Left hindlimb (tissue), 1 donor: ENCODE data around the gene NSD1.
"Not testable (repeated sequence)": the region's sequence is repeated elsewhere in the genome, so short reads cannot be mapped to it uniquely, and the experiment has no call there.

Experiments used
- DNase-seq: peaks from one replicate; pipeline ENCODE4 v3.0.0-alpha.2; 2018

The NSD1 gene

DNA sequence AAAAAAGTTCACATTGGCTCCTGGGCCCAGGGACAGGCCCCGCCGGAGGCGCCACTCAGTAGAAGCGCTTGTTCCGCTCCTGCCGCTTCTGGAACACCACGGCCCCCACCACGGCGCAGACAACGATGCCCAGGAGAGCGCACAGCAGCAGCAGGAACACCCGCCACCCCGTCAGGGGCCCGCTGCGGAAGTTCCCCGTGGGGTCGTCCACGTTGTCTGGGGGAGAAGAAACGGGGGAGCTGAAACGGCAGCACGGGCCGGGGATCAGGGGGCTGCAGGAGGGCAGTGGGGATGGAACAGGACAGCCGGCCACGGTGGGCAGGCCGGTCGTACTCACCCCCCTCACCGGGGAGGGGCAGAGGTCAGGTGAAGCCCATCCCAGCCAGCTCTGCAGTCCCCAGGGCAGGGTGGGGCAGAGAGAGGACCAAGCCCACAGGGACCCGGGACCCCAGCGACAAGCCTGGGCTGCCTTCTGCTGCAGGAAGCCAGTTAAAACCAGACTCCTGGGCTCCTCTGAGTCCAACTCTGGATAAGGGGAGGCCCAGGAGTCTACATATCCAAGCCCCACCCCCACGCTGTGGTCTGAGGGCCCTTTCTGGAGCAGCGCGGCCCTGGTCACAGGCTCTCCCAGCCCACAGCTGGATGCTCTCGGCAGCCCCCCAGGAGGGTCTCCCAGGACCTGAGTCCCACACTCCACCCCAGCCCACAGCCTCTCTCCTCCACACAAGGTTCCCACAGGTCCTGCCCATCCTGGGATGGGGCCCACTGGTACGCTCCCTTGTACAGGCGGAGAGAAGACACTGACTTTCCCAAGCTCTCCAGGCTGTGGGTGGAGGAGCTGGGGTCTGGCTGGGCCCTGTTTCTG, 198.7 kb downstream of the NSD1 start:
- no peak for DNase-seq

DNA sequence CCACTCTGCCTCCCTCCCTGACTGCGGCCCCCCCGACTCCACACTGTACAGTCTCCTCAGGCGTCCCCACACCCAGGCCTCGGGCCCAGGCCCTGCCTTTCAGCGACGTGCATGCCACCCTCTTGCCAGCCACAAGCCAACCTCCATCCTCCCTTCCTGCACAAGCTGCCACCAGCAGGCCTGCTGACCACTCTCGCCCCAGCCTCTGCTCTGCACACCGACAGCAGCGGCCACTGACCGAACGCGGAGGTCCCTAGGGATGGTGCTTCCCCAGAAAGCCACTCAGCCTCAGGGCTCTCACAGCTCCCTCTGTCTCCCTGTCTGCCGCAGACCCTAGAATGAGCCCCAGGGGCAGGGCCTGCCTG, 199.3 kb downstream of the NSD1 start:
- no peak for DNase-seq

DNA sequence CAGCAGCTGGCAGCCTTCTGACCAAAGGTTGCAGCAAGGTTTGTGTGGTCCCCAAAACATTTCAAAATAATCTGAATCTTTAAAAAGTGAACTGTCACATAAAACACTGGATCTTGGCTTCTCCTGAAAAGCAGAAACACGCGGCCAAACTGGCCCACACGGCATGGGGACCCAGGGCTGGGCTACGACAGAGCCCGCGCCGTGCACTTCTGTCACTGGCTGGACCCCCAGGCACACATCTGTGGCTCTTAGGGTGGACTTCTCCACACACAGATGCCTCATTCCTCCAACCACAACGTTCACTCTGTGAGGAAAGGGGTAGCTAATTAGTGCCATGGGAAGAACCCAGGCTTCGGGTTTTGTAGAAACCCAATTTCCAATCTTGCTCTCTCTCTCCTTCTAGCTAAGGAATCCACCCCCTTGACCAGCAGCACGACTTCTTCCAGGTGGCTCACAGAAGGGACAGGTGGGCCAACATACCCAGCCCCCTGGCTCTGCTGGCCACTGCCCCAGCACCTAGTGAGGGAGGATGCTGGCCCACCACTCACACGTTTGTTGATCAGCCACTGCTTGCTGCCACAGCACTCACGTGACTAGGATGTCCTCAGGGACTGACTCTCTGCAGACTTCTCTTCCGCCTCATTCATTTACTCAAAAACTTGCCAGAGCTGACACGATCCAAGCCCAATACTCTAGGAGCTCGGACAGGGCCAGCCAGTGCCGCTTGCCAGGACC, 200.0 kb downstream of the NSD1 start:
- no peak for DNase-seq

DNA sequence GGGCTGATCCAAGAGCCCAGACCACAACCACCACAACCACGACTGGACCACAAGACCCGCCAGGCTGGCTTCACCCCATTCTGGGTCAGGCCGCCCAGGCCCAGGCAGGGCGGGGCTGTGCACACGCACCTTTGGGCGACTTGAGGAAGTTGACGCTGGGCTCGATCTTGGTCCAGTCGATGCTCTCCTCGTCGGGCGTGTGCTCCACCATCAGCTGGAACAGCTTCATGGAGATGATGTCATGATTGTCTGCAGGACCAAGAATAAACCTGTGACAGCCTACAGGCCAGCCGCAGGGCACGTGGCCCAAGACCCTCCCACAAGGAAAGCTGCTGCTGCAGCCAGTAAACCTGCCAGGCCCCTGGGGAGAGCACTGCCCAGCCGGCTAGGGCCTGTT, 200.6 kb downstream of the NSD1 start:
- no peak for DNase-seq

DNA sequence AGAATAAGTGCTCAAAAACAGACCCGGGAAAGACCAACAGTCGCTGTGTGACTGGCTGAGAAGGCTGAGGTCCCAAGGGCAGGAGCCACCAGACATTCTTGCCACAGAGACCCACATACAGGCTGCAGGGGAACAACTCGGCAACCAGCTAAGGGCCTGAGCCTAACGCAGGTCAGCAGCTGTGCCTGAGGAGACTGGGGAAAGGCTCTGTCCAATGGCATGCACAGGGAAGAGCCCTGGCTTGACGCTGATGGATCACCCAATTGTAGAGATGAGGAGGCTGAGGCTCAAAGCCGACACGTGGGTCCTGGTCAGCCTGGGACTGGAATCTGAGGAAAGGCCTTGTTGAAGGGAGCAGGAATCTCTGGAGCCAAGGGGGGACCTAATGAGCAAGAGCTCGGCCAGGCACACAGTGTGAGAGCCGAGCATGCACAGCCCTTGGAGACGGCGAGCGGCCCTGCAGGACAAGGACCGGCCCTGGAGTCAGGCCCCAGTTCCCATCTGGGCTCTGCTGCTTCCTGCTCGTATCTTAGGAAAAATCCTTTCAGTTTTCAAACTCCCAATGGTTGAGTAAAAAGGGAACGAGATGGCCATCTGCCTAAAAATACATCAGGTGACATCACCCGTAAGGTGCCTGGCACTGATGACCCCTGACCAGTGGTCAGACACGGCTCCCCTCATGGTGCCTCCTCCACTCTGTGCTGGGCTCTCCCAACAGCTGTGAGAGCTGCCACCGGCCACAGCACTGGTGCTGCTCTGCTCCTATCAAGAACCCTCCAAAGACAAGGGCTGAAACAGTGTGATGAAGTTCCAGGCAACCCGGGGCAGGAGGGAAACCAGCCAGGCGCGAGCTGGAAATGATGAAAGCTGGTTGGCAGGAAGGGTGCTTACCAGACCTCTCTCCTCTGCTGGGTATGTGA, 201.5 kb downstream of the NSD1 start:
- DNase-seq: no peak

DNA sequence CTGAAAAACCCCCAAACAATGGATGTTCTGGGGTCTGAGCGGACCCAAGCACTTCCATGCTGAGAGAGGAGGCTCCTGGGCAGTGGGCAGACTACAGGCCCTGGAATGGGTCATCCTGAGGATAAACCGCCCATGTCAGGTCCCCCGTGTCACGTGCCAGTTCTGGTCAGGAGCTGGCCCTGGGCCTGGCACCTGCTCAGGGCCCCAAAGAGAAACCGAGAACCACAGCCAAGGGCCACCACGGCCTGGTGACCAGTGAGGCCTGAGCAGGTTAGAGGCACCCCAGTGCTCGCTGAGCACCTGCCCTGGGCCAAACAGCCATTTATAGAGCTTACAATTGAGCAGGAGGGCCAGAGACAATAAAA, 202.1 kb downstream of the NSD1 start:
- no peak for DNase-seq

DNA sequence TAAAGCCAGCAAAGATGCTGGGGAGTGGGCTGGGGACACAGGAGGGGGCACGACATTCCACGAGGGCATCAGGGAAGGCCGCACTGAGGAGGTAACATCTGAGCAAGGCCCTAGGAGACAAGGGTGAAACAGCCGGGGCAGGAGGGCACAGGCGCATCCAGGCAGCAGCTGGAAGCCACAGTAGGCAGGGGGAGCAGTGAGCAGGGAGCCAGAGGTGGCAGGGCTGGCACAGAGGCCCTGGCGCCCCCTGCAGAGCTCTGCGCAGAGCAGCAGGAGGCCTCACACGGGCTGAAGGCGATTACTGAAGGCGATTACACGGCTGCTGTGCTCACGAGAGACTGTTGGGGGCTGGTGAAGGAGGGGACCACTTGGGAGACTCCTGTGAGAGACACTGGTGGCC, 202.5 kb downstream of the NSD1 start:
- no peak for DNase-seq

DNA sequence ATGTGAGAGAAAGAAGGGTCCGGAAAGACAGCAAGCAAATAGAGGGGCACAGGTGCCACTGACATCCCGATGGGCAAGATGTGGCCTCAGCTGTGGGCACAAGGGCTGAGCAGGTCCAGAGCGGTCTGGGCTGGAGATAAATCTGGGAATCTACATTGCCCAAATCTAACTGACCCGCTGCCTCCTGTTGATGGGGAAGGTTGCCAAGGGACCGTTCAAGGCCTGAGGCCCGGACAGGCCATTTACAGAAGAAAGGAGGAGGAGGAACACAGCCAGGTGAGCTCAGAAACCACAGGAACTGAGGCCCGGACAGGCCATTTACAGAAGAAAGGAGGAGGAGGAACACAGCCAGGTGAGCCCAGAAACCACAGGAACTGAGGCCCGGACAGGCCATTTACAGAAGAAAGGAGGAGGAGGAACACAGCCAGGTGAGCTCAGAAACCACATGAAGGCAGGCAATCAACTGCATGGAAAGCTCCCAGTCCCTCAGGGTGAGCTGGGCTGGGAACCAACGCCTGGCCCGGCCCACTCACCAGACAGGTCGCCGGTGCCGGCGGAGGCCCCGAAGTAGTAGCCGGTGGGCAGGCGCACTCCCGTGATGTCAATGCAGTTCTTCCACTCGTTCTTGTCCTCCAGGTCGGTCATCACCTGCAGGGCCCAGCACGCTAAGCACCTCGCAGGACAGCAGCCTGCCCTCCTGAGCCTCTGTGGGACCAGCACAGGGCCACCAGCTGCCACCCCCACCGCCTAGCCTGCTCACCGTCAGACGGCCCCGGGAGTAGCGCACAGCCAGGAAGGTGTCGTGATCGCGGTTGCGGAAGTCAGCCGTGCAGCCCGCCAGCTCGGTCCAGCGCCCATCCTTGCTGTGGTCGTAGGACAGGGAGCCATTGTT, 203.3 kb downstream of the NSD1 start:
- DNase-seq: no peak

DNA sequence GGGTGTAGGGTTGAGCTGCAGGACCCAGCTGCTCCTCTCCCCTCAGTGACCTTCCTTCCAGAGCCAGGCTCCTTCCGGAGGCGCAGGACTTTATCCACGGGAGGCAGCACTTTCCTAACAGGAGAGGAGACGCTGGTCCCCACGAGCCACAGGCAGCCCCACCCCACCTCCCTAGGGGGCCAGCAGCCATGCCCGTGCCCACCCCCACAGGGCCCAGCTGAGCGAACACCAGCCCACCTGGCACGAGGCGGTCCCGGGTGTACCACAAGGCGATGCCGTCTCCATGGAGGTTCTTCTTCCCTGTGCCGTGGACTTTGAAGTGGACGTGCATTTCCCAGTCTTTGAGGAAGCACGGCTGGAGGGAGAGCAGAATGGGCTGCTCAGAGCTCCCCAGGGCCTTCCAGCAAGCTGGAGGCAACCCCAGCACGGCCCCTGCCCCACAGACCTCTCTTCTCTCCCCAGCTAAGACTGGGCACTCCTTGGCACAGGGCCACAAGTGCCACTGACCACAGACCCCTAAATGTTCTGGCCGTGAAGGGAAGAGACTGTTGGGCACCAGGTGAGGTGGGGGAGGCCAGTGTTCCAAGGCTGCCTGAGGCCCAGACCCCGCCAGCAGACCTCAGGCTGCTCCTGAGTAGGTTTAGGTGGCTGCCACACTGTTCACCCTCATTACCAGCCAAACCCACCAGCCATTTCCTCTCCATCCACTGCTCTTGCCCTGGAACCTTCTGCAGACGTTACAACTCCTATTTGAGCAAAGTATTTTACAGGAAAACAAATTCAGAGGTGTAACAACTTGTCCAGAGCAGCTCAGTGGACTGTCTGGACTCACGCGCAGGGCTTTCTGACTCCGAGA, 204.9 kb downstream of the NSD1 start:
- no peak for DNase-seq

DNA sequence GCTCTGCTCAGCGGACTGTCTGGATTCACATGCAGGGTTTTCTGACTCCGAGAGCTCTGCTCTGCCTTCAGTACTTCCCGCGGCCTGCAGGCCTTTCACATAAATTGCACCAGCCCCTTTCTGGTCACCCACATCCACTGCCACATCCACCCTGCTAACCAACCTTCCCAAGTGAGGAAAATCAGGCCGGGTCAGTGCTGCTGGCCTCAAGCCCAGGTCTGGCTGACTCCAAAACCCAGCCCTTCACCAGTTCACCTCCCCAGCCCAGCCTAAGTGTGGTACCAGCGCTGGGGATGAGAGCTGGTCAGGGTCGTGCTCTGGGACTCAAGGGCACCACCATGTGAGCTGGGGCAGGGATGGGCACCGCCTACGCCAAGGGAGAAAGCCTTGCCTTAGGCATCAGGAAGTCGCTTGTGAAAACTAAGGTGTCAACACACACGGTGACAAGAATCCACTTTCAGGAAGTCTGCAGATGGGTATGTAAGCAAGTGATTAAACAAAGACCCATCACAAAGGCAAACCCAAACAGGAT, 205.6 kb downstream of the NSD1 start:
- DNase-seq: no peak

DNA sequence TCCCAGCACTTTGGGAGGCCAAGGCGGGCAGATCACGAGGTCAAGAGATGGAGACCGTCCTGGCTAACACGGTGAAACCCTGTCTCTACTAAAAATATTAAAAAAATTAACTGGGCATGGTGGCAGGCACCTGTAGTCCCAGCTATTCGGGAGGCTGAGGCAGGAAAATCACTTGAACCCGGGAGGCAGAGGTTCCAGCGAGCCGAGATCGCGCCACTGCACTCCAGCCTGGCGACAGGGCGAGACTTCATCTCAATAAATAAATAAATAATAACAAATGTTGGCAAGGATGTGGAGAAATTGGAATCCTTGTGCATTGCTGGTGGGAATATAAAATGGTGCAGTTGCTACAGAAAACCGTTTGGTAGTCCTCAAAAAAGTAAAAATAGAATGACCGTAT, 209.4 kb downstream of the NSD1 start:
- not testable (repeated sequence) for DNase-seq

DNA sequence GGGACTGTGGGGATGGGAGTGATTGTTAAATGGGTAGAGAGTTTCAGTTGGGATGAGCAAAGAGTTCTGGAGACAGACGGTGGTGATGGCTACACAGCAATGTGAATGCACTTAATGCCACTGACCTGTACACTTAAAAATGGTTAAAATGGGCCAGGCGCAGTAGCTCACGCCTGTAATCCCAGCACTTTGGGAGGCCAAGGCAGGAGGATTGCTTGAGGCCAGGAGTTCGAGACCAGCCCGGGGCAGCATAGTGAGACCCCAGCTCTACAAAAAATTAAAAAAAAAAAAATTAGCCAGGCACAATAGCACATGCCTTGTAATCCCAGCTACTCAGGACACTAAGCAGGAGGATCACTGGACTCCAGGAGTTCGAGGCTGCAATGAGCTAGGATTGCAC, 210.2 kb downstream of the NSD1 start:
- DNase-seq: no peak

DNA sequence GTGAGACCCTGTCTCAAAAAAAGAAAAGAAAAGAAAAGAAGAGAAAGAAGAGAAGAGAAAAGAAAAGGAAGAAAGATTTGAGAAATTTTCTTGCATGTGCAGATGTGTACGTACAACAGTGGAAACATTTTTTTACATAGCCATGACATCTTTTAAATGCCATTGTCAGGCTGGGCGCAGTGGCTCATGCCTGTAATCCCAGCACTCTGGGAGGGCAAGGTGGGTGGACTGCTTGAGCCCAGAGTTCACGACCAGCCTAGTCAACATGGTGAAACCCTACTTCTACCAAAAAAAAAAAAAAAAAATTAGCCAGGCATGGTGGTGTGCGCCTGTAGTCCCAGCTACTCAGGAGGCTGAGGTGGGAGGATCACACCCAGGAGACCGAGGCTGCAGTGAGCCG, 211.3 kb downstream of the NSD1 start:
- DNase-seq: no peak

DNA sequence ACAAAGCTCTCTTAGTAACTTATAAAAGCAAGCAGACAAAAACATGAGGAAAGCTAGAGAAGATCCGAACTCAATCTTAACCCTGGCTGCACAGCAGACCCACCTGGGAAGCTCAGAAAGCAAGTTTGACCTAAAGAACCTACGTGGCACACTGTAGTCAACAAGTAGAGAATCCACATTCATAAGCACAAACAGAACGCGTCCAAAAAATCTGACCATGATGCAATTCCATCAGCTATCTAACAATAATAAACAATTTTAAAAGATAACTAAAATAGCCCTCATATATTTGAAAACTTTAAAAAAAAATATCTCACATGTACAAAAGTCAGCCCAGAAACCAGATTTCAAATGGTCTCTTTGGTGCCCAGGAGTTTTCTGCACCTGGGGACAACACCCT, 213.2 kb downstream of the NSD1 start:
- no peak for DNase-seq

DNA sequence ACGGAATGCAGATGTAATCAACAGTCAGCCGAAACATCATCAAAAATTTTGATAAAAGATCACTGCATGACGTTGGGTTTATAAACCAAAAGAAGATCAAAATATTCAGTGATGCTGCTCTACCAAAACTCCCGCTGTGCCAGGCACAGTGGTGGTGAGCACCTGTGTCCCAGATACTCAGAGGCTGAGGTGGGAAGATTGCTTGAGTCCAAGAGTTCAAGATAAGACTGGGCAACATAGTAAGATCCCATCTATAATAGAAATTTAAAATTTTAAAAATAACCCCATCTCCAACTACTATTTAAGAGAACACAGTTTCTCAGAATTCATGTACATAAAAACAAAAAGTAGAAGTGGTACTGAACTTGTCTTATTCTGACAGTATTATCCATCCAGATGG, 214.1 kb downstream of the NSD1 start:
- DNase-seq: no peak

DNA sequence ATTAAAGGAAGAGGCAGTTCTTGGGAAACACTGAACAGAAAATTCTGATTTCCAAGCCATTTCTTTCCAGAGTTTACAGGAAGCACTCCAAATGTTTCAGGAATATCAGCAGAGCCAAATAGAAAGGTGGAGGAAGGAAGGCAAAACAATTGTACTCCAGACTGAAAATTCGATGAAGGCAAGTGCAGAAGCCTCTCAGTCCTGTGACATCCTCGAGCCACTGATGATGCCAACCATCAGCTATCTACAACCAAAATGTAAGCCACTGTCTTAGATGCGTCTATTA, 215.7 kb downstream of the NSD1 start:
- no peak for DNase-seq

DNA sequence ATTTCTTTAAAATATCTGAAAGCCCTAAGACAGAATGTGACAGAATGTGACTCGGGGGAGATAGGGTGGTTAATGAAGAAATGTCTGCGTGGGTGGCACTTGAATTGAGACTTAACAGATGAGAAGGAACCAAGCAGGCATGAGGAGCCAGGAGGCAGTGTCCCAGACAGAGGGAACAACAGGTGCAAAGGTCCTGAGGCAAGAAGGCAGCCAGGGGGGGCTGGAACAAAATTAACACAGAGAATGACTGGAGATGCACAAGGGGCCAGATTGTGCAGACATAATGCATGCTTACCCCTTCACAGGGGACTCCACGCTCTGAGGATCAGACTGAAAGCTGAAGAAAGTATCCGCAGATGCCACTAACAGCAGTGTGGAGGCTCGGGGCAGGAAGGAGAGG, 216.2 kb downstream of the NSD1 start:
- DNase-seq: no peak
